HG03521 (cell line): ENCODE measurements around the gene USP13.
"Not testable (repeated sequence)": the region's sequence is repeated elsewhere in the genome, so short reads cannot be mapped to it uniquely, and the experiment has no call there.

Experiments
- ATAC-seq: cut with Tn5 transposase; IDR thresholded peaks from one replicate; pipeline ENCODE4 v1.9.1; 2021; ENCODE audit warnings: mild to moderate bottlenecking, moderate library complexity; ENCODE audit not compliant: unreplicated experiment

USP13 gene, protein sequence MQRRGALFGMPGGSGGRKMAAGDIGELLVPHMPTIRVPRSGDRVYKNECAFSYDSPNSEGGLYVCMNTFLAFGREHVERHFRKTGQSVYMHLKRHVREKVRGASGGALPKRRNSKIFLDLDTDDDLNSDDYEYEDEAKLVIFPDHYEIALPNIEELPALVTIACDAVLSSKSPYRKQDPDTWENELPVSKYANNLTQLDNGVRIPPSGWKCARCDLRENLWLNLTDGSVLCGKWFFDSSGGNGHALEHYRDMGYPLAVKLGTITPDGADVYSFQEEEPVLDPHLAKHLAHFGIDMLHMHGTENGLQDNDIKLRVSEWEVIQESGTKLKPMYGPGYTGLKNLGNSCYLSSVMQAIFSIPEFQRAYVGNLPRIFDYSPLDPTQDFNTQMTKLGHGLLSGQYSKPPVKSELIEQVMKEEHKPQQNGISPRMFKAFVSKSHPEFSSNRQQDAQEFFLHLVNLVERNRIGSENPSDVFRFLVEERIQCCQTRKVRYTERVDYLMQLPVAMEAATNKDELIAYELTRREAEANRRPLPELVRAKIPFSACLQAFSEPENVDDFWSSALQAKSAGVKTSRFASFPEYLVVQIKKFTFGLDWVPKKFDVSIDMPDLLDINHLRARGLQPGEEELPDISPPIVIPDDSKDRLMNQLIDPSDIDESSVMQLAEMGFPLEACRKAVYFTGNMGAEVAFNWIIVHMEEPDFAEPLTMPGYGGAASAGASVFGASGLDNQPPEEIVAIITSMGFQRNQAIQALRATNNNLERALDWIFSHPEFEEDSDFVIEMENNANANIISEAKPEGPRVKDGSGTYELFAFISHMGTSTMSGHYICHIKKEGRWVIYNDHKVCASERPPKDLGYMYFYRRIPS

DNA sequence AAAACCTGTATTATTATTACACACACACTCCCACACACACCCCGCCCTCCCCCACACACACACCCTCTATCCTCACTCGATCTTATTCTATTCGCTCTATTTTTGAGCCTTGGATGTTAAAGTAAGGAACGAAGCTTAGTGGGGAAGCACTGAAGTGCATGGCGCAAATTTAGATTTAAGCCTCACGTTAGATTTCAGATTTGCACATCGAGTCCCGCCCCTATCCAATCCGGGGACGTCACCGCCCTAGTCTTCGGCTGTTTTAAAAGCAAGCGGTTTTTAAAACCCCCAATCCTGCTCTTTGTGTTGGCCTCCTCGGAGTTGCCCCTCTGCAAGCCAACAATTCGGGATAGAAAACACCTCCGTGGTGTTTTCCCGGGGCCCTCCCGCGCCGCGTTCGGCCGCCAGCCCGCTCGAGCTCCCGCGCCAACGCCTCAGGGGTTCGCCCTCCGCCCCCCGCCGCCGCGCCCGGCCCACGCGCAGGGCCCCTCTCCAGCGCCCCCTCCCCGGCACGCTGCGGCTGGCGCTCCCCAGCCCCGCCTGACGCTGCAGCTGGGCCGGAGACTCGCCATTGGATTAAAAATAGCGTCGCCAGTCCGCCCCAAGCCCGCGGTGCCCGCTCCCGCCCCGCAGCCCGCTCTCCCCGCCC lies at the start of gene USP13:
Gene USP13, plus strand, starts transcription at position 594 of the 649 bp plus-strand sequence. CDS start 186 bp downstream, outside the sequence.
- ATAC-seq: peak; percentile 59

DNA sequence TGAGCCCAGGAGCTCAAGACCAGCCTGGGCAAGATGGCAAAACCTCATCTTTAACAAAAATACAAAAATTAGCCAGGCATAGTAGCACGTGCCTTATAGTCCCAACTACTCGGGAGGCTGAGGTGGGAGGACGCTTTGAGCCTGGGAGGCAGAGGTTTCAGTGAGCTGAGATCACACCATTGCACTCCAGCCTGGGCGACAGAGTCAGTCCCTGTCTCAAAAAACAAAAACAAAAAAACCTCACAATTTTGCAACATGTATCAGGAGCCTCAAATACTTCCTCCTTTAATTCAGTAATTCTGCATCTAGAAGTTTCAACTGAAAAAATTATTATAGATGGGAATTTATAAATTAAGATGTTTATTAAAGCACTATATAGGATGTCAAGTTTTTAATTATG lies 49.5 kb upstream of the USP13 start:
- no peak for ATAC-seq

- no peak for ATAC-seq
Measured at GRCh38 chr3:179603831-179604230, 49.0 kb upstream of the USP13 start.

DNA sequence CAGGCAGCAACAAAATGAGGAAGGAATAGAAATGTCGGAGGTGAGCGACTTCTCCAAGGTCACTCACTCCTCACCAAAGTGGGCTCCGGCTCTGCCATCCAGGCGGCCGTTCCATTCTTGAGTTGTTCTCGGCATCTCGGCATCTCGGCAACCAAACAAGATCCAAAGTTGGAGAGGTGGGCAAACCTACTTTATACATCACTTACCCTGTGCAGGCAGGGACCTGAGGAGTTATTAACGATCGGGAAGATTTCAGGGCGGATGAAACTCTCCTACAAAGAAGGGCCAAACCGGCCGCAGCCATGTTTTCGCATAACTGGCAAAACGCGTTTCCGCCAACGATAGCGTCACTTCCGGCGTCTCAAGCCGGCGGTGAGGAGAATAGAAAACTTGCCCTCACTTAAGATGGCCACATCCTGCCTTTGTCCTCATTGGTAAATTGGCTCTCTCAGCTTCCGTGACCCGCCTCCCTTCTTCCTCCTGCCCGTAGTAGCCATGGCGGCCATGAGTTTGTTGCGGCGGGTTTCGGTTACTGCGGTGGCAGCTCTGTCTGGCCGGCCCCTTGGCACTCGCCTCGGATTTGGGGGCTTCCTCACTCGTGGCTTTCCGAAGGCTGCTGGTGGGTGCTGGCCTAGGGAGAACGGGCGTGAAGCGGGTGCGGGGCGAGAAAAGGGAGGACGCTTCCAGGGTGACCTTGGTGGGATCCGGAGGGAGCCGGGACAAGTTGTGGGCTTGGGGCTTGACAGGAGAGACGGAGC lies 48.3 kb upstream of the USP13 start, which contains the start of the genes MRPL47 and NDUFB5:
Gene MRPL47, minus strand, starts transcription at position 318 of the 758 bp plus-strand sequence. Its CDS starts 14 bp downstream, at position 304.
Gene NDUFB5, plus strand, starts transcription at position 474 of the 758 bp plus-strand sequence. Its CDS starts 22 bp downstream, at position 496.
- peak; percentile 95 for ATAC-seq

DNA sequence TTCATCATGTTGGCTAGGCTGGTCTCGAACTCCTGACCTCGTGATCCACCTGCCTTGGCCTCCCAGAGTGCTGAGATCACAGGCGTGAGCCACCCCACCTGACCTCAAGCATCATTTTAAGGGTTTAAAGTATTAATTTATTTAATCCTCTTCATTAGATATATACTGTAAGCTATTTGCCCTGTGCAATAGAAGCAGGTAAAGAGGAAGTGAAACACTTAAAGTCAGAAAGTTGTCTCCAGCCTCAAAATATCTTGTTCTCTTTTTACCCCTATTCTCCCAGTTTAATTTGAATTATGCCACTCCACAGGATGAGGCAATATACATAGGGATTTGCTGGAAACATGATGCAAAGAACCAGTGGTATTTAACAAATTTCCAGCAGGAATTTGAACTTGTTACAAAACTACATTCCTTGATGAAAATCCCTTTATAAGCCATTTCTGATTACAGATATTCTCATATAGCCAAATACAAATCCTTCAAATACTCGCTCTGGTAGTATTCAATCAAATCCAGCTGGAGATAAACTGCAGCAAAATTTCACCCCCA lies 46.2 kb upstream of the USP13 start:
- ATAC-seq: no peak

DNA sequence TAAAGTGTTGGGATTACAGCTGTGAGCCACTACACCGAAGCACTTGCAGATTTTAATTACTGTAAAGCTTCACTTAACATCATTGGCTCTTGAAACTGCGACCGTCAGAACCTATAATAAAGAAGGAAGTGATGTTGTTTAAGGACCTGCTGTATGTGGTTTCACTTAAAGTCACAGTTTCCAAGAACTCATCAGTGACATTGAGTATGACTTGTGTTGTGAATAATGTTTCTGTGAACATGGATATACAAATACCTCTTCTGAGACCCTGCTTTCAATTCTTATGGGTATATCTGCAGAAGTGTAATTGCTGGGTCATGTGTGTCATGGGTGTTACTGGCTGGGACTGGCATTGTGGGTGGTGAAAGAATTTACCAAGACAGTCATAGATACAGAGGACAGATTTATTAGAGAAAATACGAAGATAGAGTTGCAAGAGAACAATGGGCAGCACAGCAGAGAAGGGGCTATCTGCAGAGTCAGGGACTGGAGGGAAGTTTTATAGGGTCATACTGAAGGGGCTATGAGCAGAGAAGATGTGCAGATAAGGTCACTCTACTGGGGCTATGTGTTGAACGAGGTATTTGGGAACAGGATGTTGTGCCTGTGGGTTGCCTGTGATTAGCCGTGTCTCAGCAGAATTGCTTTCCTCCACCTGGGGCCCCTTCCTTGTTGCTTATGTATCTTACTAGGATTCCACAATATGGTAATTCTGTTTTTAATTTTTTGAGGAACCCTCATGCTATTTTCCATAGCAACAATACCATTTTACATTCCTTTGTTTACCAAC lies 43.7 kb upstream of the USP13 start:
- ATAC-seq: peak; percentile 43

- no peak for ATAC-seq
Measured at GRCh38 chr3:179610066-179610465, 42.8 kb upstream of the USP13 start.

GRCh38 chr3:179613807-179614206 lies 39.0 kb upstream of the USP13 start:
- ATAC-seq: no peak

- no peak for ATAC-seq
Measured at GRCh38 chr3:179615458-179616173, 37.2 kb upstream of the USP13 start.

GRCh38 chr3:179622023-179622422 lies 30.8 kb upstream of the USP13 start:
- no peak for ATAC-seq

- ATAC-seq: no peak
Measured at GRCh38 chr3:179624451-179624850, 28.4 kb upstream of the USP13 start.

- no peak for ATAC-seq
Measured at GRCh38 chr3:179630753-179631451, 21.9 kb upstream of the USP13 start.

- no peak for ATAC-seq
Measured at GRCh38 chr3:179640469-179640868, 12.4 kb upstream of the USP13 start.

GRCh38 chr3:179642871-179643270 lies 10.0 kb upstream of the USP13 start:
- no peak for ATAC-seq

GRCh38 chr3:179643837-179644236 lies 9.0 kb upstream of the USP13 start:
- not testable (repeated sequence) for ATAC-seq

DNA sequence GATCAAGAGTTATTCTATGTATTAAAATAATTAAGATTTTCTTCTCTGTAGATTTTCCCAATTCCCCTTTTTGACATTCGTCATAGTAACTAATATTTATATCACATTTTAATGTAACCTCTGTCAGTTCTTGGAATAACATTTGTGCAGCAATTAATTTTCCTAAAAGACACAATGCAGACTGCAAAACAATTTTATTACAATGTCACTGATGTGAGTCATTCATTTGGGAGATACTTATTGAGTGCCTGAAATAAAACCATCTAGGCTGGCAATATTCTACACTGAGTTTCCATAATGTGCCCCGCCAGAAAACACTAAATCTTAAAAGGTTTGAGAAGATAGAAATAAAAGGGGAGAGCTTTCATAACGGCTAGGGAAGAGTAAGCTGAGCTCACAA lies 6.7 kb upstream of the USP13 start:
- no peak for ATAC-seq

DNA sequence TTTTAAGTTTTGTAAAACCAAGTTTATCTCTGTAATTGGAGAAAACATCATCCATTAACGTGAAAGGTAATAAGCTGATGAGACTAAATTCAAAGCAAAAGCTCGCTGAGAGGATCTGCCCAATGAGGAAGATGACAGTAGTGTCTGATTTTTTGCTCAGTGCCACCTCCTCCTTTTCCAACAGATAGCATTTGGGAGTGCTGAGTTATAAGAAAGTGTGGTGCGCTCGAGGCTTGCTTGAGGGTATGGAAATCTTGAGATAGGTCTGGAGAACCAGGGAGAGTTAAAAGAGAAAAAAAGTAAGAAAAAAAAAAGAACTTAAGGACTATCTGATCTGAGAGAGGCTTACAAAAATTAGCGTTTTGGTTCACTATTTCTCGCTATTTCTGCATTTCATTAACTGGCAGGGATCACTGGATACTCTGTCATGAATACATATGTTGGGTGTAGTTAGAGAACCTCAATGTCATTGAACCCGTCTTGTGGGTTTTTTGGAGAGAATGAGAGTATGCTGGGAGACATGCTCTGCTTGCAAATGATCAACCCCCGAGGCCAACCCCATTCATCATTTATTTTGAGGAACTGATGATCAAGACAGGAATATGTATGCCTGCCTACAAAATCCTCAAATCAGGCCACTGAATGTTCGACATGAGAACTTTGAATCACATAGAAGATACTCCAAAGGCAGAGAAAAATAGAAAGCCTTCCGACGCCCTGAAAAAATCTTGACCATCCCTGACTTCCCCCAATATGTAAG lies 973 bp upstream of the USP13 start:
- ATAC-seq: no peak
